Astrocyte (in vitro differentiated cells and primary cell): ENCODE data around the gene SH3PXD2B. TPM values are rescaled to one million over a fixed set of nuclear protein-coding genes. Genes with fewer than 3 reads are reported as not detected.
A peak's percentile ranks its signal among the peaks of the same experiment; 100 is the strongest.

Source experiments
- DNase-seq: peaks from one replicate; pipeline ENCODE4 v3.0.0-alpha.2; 2010; ENCODE audit warnings: low read depth
- FAIRE-seq: peaks from 2 replicates; lab custom pipeline; 2011; peaks lifted over from hg19 to GRCh38; lab: Jason Lieb, UNC
- H2AFZ ChIP-seq: 2 replicates; pipeline ENCODE4 v1.6.0; 2012; ENCODE audit warnings: low read depth, low read length, inconsistent platforms
- H3K27ac ChIP-seq: 2 replicates; pipeline ENCODE4 v1.5.1; 2011; ENCODE audit warnings: low read depth, low read length, inconsistent platforms
- H3K27me3 ChIP-seq: 2 replicates; pipeline ENCODE4 v1.6.0; 2011; ENCODE audit warnings: low read length, inconsistent platforms; ENCODE audit not compliant: insufficient read depth
- H3K36me3 ChIP-seq: 2 replicates; pipeline ENCODE4 v1.5.1; 2011; ENCODE audit warnings: low read length, inconsistent platforms; ENCODE audit not compliant: insufficient read depth
- H3K4me1 ChIP-seq: 2 replicates; pipeline ENCODE4 v1.5.1; 2011; ENCODE audit warnings: low read length, inconsistent platforms; ENCODE audit not compliant: insufficient read depth
- H3K4me2 ChIP-seq: 2 replicates; pipeline ENCODE4 v1.6.0; 2012; ENCODE audit warnings: low read length, inconsistent platforms
- H3K4me3 ChIP-seq: 2 replicates; pipeline ENCODE4 v1.5.1; 2011; ENCODE audit warnings: low read depth, mild to moderate bottlenecking, low read length, inconsistent platforms; ENCODE audit not compliant: insufficient read depth
- H3K79me2 ChIP-seq: 2 replicates; pipeline ENCODE4 v1.6.0; 2012; ENCODE audit warnings: mild to moderate bottlenecking, low read length, inconsistent platforms; ENCODE audit not compliant: insufficient read depth
- H3K9ac ChIP-seq: 2 replicates; pipeline ENCODE4 v1.6.0; 2012; ENCODE audit warnings: mild to moderate bottlenecking, low read length, inconsistent platforms
- H3K9me3 ChIP-seq: 2 replicates; pipeline ENCODE4 v1.5.1; 2012; ENCODE audit warnings: low read depth, mild to moderate bottlenecking, low read length, inconsistent platforms; ENCODE audit not compliant: insufficient read depth
- H4K20me1 ChIP-seq: 2 replicates; pipeline ENCODE4 v1.6.0; 2012; ENCODE audit warnings: low read length, inconsistent platforms; ENCODE audit not compliant: insufficient read depth
- H3K27ac Mint-ChIP-seq: one replicate; pipeline ENCODE4 v1.8.0; 2021; ENCODE audit warnings: mild to moderate bottlenecking, mixed read lengths; ENCODE audit not compliant: unreplicated experiment
- H3K27me3 Mint-ChIP-seq: one replicate; pipeline ENCODE4 v1.8.0; 2021; ENCODE audit warnings: low read depth, mixed read lengths; ENCODE audit not compliant: unreplicated experiment
- H3K36me3 Mint-ChIP-seq: one replicate; pipeline ENCODE4 v1.8.0; 2021; ENCODE audit warnings: low read depth, mixed read lengths; ENCODE audit not compliant: unreplicated experiment
- H3K4me1 Mint-ChIP-seq: one replicate; pipeline ENCODE4 v1.8.0; 2021; ENCODE audit warnings: low read depth, mixed read lengths; ENCODE audit not compliant: unreplicated experiment
- H3K4me3 Mint-ChIP-seq: one replicate; pipeline ENCODE4 v1.8.0; 2021; ENCODE audit warnings: mild to moderate bottlenecking, moderate library complexity, mixed read lengths; ENCODE audit not compliant: unreplicated experiment
- H3K9me3 Mint-ChIP-seq: one replicate; pipeline ENCODE4 v1.8.0; 2021; ENCODE audit warnings: mild to moderate bottlenecking, mixed read lengths; ENCODE audit not compliant: unreplicated experiment
- CTCF ChIP-seq: IDR thresholded peaks from 2 replicates; pipeline ENCODE4 v1.5.1; 2011; ENCODE audit warnings: low read depth, mild to moderate bottlenecking, inconsistent platforms, low read length, moderate library complexity; ENCODE audit not compliant: insufficient read depth
- EZH2 ChIP-seq: IDR thresholded peaks from 2 replicates; pipeline ENCODE4 v1.6.1; 2012; ENCODE audit warnings: mild to moderate bottlenecking, low read length, inconsistent platforms; ENCODE audit not compliant: insufficient read depth
- total RNA-seq: library from RNA; stranded (reverse); gene quantifications from 2 replicates; pipeline ENCODE4 v1.2.1, GENCODE V29; 2021

SH3PXD2B gene
- total RNA-seq, 1 donor from 2014 or later: 66.0 TPM

GRCh38 chr5:172452398-172453205 is 1.7 kb downstream of the SH3PXD2B start:
- H3K27ac Mint-ChIP-seq: peak overlapping the region; percentile 93
- Histone ChIP-seq H3K27ac (peak overlapping the region; percentile 72), H3K27me3 (no peaks in the 10 kb centered on the region), H4K20me1 (peaks cover 46% of the 10 kb centered on the region), H3K4me2 (peak overlapping the region; percentile 93), H3K79me2 (peaks cover 58% of the 10 kb centered on the region), H3K4me1 (peaks cover 40% of the 10 kb centered on the region), H3K4me3 (peak overlapping the region; percentile 75), H3K36me3 (peaks cover 5% of the 10 kb centered on the region), H3K9me3 (no peaks in the 10 kb centered on the region), H2AFZ (peak overlapping the region; percentile 6), H3K9ac (peak overlapping the region; percentile 96)
- FAIRE-seq: no peak
- H3K9me3 Mint-ChIP-seq: no peaks in the 10 kb centered on the region
- no peaks in the 10 kb centered on the region for H3K27me3 Mint-ChIP-seq
- H3K36me3 Mint-ChIP-seq: peaks cover 16% of the 10 kb centered on the region
- TF ChIP-seq EZH2: no peak
- no peak for TF ChIP-seq CTCF
- peaks cover 27% of the 10 kb centered on the region for H3K4me1 Mint-ChIP-seq
- peak; percentile 75 for DNase-seq
- peak overlapping the region; percentile 97 for H3K4me3 Mint-ChIP-seq

GRCh38 chr5:172451771-172452197 is 2.5 kb downstream of the SH3PXD2B start:
- H3K27ac Mint-ChIP-seq: peak overlapping the region; percentile 93
- H3K36me3 Mint-ChIP-seq: peaks cover 16% of the 10 kb centered on the region
- Histone ChIP-seq H3K36me3 (peaks cover 5% of the 10 kb centered on the region), H3K4me3 (no peak overlapping the region), H3K4me1 (peaks cover 43% of the 10 kb centered on the region), H2AFZ (no peak overlapping the region), H3K4me2 (peak overlapping the region; percentile 93), H3K9me3 (no peaks in the 10 kb centered on the region), H3K27ac (peak overlapping the region; percentile 72), H3K9ac (peak overlapping the region; percentile 96), H4K20me1 (peaks cover 55% of the 10 kb centered on the region), H3K27me3 (no peaks in the 10 kb centered on the region), H3K79me2 (peaks cover 66% of the 10 kb centered on the region)
- FAIRE-seq (no peak), DNase-seq (peak; percentile 84)
- H3K4me3 Mint-ChIP-seq: peak overlapping the region; percentile 97
- no peaks in the 10 kb centered on the region for H3K27me3 Mint-ChIP-seq
- TF ChIP-seq CTCF: no peak
- no peak for TF ChIP-seq EZH2
- no peaks in the 10 kb centered on the region for H3K9me3 Mint-ChIP-seq
- H3K4me1 Mint-ChIP-seq: peaks cover 29% of the 10 kb centered on the region
